Stimulated activated CD4-positive, alpha-beta T cell treated with anti-CD3 and anti-CD28 coated beads, TNF-alpha, amount 100 ng/mL, for 1 hour (primary cell): ENCODE measurements around the gene GPSM1.

Experiments
- DNase-seq, 3 donors: peaks; one replicate each; pipeline ENCODE4 v3.0.0-alpha.2; 2020; ENCODE audit warnings: low read depth in 3 of 3, low spot score in 1 of 3

The GPSM1 gene

GRCh38 chr9:136331030-136331429, 3.7 kb downstream of the GPSM1 start:
- no peak for DNase-seq

GRCh38 chr9:136331556-136332481, 4.5 kb downstream of the GPSM1 start:
- DNase-seq, result no peak

DNA sequence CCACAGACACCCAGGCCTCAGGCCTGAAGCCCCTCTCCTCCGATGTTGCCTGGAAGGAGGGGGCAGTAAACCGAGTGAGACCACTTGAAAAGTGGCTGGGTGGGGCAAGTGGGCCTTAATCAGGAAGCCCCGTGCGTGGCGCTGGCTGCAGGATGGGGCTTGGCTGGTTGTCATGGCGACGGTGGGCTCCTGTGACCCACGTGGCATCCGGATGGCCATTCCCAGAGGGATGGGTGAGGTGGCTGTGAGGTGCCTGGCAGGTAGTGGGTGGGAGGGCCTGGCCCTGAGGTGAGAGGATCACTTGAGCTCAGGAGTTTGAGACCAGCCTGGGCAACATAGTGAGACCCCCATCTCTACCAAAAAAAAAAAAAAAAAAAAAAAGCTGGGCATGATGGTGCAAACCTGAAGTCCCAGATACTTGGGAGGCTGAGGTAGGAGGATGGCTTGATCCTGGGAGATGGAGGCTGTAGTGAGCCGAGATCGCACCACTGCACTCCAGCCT, 5.2 kb downstream of the GPSM1 start:
- no peak for DNase-seq

DNA sequence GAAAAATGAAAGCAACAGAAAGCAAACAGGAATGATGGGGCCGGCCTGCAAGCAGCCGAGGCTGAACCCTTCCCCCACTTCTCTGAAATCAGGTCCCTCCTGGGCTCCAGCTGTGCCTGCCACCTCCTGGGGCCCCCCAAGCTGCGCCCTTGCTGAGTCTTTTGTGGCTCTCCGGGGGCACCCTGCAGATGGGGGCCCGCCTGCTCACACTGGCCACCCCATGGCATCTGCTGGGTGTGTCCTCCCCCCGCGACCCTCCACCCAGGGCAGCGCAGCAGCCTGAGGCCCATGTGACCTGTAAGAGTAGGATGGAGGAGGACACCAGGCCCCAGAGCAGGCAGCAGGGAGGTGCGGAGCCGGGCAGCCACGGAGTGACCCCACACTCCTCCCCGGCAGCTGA, 5.7 kb downstream of the GPSM1 start:
- no peak for DNase-seq

DNA sequence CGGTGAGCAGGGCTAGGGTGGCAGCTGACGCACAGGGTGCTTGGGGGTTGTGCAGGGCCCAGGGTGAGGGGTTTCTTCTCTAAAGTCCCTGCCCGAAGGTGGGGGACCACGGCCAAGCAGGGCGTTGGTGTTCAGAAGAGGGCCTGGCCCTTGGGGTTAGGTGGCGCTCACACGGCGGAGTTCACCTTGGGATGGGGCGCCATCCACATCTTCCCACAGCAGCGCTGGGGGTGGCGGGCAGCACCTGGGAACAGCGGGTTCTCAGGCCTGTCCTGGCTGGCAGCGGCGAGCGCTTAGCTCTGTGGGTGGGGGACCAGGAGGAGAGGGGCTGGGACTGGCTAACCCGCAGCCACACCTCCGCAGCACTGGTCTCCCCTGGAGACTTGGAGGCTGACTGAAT, 6.1 kb downstream of the GPSM1 start:
- no peak for DNase-seq

- DNase-seq, result no peak
Observed at GRCh38 chr9:136334541-136334940, 7.2 kb downstream of the GPSM1 start.

GRCh38 chr9:136335296-136336155, 8.2 kb downstream of the GPSM1 start:
- no peak for DNase-seq

- no peak for DNase-seq
Observed at GRCh38 chr9:136336156-136336870, 9.0 kb downstream of the GPSM1 start.

DNA sequence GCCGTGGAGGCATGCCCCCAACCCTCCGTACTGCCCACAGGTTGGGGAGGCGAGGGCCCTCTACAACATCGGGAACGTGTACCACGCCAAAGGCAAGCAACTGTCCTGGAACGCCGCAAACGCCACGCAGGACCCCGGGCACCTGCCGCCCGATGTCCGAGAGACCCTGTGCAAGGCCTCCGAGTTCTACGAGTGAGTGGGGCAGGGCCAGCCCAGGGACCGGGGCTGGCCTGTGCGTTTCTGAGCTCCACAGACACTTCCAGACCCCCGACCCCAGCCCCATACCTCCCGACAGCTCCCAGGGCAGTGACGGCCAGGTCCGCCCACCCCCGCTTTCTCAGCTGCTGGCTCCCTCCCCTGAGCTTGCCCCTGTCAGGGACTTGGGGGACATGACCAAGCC, 9.5 kb downstream of the GPSM1 start:
- no peak for DNase-seq

DNA sequence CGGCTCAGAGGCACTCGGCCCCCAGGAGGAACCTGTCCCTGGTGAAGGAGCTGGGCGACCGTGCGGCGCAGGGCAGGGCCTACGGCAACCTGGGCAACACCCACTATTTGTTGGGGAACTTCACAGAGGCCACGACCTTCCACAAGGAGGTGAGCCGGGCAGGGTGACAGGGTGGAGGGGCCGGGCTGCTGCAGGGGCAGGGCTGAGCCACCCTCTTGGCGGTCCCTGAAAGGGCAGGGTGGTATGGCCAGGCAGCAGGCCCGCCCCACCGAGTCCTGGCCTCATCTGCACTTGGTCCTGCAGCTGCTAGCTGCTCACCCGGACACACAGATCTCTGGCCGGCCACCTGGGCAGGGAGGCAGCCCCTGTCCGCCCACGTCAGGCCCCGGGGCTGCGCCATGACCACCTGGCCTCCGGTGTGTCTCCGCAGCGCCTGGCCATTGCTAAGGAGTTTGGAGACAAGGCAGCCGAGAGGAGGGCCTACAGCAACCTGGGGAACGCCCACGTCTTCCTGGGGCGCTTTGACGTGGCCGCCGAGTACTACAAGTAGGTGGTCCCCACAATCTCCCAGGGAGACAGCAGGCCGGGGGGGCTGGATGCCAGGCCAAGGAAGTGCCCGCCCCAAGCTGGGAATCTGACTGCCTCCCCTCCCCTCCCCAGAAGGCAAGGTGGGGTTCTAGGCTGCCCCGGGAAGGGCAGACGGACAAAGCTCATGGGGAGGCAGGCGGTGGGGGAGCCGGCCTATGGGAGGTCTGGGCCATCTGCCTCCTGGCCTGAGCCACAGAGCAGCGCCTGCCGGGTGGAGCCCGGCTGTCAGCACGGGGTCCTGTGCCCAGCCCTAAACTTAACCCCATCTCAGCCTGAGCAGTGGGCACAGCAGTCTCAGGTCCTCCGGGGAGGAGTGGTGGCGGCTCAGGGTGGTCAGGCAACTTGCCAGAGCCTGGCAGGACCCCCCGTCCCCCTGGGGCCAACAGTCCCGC, 10.4 kb downstream of the GPSM1 start:
- no peak for DNase-seq

DNA sequence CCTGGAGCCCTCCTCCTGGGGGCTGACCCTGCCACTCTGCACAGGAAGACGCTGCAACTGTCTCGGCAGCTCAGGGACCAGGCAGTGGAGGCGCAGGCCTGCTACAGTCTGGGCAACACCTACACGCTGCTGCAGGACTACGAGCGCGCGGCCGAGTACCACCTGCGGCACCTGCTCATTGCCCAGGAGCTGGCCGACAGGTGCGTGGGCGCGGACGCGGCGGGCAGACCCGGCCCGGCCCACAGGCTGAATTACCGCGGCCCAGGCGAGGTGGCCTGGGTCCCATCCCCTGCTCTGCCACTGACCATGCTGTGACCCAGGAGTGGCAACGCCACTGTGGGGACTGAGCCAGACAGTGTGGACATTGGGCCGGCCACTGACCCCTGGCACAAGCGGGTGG, 11.2 kb downstream of the GPSM1 start:
- DNase-seq, result no peak

- no peak for DNase-seq
Observed at GRCh38 chr9:136339173-136339957, 12.0 kb downstream of the GPSM1 start.

- no peak for DNase-seq
Observed at GRCh38 chr9:136339958-136340310, 12.6 kb downstream of the GPSM1 start.

DNA sequence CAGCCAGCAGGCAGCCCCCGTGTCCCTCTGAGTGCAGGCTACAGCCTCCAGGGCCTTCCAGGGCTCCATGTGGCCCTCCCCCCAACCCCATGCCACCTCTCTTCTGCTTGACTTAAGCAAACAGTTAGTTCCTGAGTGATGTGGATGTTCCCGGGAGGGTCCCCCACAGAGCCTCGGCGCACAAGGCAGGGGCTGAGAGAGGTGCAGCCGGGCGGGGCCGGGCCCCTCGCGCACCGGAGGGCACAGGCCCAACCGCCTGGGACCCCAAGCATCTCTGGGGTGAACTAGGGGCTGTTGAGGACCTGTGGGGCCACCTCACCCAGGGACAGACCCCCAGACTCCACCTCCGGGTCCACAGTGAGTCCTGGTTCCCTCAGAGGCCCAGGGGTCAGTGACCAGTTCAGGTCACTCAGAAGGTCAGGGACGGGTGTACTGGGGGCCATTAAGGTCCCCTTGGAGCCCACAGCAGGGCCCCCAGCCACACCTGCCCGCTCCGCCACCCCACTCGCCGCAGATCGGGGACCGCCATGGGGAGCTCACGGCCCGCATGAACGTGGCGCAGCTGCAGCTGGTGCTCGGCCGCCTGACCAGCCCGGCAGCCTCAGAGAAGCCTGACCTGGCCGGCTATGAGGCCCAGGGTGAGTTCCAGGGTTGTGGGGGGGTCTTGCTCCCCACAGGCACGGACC, 13.2 kb downstream of the GPSM1 start:
- DNase-seq, result no peak

GRCh38 chr9:136341042-136341655, 13.8 kb downstream of the GPSM1 start:
- DNase-seq, result no peak

DNA sequence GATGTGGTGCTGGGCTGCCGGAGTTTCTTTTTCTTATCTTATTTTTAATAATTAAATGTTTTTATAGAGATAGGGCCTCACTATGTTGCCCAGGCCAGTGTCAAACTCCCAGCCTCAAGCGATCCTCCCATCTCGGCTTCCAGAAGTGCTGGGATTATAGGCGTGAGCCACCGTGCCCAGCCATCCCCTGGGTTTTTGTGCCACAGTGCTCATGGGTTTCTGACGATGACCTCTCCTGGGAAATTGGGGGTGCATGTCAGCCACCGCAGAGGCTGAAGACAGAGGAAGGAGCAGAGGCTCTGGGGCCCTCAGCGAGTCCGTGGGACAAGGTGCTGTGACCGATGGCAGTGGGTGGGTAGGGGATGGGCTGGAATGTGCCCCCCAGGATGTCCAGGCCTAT, 14.4 kb downstream of the GPSM1 start:
- DNase-seq, result no peak

DNA sequence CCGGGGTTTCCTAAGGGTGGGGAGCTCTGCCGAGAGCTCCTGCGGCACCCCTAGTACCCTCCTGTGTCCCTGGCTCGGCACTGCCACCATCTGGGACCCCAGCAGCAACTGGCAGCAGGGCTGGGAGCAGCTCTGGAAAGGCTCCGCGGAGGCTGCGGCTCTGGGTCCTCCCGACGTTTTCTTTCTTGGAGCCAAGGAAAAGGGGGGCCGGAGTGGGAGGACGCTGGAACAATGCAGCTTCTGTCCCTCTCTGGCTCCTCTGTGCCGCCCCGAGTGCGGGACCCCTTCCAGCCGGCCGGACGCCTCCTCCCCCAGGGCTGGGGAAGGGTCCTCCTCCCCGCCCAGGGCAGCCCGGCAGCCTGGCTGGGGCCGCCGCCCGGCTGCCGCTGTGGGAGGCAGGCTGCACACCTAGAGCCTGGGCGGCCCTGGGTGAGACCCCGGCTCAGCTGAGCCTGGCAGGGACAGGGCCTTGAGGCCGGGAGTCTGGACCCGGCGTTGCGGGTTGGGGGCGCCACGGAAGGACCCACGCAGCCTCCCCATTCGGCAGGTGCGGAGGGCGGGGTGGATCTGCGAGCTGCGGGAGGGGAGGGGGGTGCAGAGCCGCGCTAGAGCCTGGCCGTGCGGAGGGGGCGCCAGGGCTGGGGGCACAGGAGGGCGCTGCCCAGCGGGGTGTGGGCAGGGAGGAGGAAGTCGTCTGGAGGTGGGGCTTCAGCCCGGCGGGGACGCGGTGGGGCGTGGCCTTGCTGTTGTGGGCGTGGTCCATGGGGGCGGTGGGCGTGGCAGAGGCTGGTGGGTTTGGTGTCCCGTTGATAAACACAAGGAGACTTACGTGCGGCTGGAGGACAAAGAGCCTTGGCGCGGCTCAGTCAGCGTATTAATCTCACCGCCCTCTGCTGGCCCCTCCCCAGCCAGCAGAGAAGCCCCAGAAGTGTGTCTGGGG, 15.1 kb downstream of the GPSM1 start:
- DNase-seq, result peak in 1 of 3 donors; percentile 54
